ENCODE results near the gene ATP12A.

ATP12A gene

DNA sequence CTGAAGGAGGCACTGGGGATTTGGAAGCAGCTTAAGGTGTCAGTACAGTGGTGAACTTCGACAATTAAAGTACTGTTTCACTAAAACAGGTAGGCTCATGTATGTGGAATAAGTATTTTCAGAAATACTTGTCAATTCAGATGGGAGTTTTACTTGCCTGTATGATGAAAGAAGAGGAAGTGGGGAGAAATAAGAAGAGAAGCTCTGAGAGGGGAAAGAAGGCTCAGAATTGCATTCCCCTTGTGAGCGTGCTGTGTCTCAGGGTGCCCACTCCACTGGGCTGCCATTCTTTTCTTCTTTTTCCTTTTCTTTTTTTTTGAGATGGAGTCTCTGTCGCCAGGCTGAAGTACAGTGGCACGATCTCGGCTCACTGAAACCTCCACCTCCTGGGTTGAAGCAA, 45.2 kb downstream of the ATP12A start:
- TF ChIP-seq, protein P1, sequence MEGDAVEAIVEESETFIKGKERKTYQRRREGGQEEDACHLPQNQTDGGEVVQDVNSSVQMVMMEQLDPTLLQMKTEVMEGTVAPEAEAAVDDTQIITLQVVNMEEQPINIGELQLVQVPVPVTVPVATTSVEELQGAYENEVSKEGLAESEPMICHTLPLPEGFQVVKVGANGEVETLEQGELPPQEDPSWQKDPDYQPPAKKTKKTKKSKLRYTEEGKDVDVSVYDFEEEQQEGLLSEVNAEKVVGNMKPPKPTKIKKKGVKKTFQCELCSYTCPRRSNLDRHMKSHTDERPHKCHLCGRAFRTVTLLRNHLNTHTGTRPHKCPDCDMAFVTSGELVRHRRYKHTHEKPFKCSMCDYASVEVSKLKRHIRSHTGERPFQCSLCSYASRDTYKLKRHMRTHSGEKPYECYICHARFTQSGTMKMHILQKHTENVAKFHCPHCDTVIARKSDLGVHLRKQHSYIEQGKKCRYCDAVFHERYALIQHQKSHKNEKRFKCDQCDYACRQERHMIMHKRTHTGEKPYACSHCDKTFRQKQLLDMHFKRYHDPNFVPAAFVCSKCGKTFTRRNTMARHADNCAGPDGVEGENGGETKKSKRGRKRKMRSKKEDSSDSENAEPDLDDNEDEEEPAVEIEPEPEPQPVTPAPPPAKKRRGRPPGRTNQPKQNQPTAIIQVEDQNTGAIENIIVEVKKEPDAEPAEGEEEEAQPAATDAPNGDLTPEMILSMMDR (IDR thresholded peaks at IDR 0.05; ENCODE audit: borderline replicate concordance, control extremely low read depth, extremely low read depth, insufficient read depth, missing control alignments) = no peak
- in situ Hi-C loops (cut with MboI; ENCODE audit: low sequenced_read_pairs, unreplicated experiment) = loop anchor here (10.0 to 25.0 kb wide), 2 partner anchors 151 to 262 kb away; no protein-coding TSS in a partner anchor
- no peak for DNase-seq (ENCODE audit: low spot score)

DNA sequence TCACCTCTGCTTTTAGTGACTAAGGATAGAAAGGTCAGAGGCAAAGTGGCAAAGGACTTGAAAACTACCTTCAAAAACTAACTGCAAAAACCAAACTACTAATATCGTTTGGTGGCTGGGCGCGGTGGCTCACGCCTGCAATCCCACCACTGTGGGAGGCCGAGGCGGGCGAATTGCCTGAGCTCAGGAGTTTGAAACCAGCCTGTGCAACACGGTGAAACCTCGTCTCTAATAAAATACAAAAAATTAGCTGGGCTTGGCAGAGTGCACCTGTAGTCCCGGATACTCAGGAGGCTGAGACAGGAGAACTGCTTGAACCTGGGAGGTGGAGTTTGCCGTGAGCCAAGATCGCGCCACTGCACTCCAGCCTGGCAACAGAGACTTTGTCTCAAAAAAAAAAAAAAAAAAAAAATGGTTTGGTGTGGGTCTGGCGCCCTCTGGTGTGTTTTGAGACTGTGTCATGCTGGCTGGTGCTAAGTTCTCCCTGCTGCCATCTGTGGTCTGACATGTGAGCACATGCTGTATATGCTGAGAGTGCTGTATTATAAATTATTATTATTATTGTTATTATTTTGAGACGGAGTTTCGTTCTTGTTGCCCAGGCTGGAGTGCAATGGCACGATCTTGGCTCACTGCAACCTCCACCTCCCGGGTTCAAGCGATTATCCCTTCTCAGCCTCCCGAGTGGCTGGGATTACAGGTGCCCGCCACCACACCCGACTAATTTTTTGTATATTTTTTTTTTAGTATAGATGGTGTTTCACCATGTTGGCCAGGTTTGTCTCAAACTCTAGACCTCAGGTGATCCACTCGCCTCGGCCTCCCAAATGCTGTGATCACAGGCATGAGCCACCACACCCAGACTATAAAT, 47.8 kb downstream of the ATP12A start:
- TF ChIP-seq, protein P1 (IDR thresholded peaks at IDR 0.05; ENCODE audit: borderline replicate concordance, control extremely low read depth, extremely low read depth, insufficient read depth, missing control alignments) = peak; percentile 68
- DNase-seq (ENCODE audit: low spot score) = peak; percentile 90
- in situ Hi-C loops (cut with MboI; ENCODE audit: low sequenced_read_pairs, unreplicated experiment) = loop anchor here (10.0 to 25.0 kb wide), 2 partner anchors 153 to 259 kb away; no protein-coding TSS in a partner anchor

DNA sequence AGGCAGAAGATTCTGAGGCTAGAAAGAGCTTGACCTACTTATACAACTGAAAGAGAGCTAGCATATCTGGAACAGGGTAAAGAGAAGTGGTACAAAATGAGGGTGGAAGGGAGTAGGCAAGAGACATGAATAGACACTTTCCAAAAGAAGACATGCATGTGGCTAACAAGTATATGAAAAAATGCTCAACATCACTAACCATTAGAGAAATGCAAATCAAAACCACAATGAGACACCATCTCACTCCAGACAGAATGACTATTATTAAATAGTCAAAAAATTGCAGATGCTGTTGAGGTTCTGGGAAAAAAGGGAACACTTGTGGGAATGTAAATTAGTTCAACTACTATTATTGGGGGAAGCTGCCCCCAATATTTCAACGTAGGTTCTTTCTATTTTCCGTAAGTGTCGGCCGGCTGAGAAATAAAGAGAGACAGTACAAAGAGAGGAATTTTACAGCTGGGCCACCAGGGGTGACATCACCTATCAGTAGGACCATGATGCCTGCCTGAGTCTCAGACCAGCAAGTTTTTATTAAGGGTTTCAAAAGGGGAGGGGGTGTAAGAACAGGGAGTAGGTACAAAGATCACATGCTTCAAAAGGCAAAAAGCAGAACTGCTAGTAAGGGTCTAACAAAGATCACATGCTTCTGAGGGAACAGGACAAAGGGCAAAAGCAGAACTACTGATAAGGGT, 50.8 kb downstream of the ATP12A start:
- peak; percentile 37 for DNase-seq (ENCODE audit: low spot score)
- in situ Hi-C loops (cut with MboI; ENCODE audit: low sequenced_read_pairs, unreplicated experiment) = loop anchor here (25.0 kb wide), 1 partner anchor 256 kb away; no protein-coding TSS in a partner anchor

DNA sequence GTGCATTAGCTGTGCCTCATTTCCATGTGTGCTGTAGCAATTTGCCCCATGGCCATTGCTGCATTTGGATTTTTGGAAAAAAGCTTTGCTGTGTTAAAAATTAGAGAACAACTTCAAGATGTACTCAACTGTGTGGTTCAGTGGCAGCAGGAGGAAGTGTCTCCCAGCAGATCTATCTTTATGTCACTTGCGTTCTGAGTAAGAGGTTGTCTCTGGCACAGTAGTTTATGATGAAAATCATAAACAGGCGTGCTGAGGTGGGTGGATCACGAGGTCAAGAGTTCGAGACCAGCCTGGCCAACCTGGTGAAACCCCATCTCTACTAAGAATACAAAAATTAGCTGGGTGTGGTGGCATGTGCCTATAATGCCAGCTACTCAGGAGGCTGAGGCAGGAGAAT, 54.7 kb downstream of the ATP12A start:
- TF ChIP-seq, protein P1 (IDR thresholded peaks at IDR 0.05; ENCODE audit: borderline replicate concordance, control extremely low read depth, extremely low read depth, insufficient read depth, missing control alignments) = no peak
- DNase-seq (ENCODE audit: low spot score) = no peak
- in situ Hi-C loops (cut with MboI; ENCODE audit: low sequenced_read_pairs, unreplicated experiment) = loop anchor here (25.0 kb wide), 1 partner anchor 252 kb away; no protein-coding TSS in a partner anchor

DNA sequence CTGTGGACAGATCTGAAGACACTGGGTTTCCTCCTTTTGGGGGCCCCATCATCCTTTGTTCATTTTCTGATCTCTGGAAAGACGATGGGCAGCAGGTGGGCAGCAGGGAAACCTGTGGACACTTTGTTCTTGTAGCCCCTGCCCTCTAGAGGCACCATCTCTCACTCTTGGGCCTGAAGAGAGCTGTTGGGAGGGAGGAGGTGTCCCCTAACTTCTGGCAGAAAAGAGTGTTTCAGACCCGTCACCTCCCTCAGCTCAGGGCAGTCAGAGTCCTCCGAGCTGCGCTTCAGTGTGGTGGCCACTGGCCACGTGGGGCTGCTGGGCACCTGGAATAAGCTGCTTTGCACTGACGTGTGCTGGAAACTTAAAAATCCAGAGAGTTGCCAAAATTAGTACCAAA, 56.8 kb downstream of the ATP12A start:
- TF ChIP-seq, protein P1 (IDR thresholded peaks at IDR 0.05; ENCODE audit: borderline replicate concordance, control extremely low read depth, extremely low read depth, insufficient read depth, missing control alignments) = no peak
- in situ Hi-C loops (cut with MboI; ENCODE audit: low sequenced_read_pairs, unreplicated experiment) = loop anchor here (25.0 kb wide), 1 partner anchor 250 kb away; no protein-coding TSS in a partner anchor
- DNase-seq (ENCODE audit: low spot score) = no peak

DNA sequence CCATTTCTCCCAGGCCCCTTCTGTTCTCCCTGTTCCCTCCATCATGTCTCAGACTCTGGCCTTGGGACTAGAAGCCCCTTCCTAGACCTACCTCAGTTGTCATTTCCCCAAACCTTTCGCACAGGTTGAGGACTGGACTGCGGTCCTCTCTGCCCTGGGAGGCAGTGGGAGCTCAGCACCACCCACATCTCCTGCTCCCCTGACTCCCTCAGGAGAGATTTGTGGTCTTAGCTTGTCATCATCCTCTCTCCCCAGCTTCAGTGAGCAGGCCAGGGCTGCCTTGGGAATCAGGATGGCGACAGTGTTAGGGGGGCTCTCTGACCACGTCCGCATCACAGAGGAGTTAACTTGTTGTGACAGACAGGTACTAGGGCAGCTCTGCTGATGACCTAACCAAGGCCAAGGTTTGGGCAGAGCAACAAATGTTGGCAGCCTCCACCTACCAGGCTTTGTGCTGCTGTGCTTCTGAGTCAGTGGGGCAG, 58.2 kb downstream of the ATP12A start:
- no peak for DNase-seq (ENCODE audit: low spot score)
- TF ChIP-seq, protein P1 (IDR thresholded peaks at IDR 0.05; ENCODE audit: borderline replicate concordance, control extremely low read depth, extremely low read depth, insufficient read depth, missing control alignments) = no peak
- in situ Hi-C loops (cut with MboI; ENCODE audit: low sequenced_read_pairs, unreplicated experiment) = loop anchor here (25.0 kb wide), 1 partner anchor 249 kb away; no protein-coding TSS in a partner anchor

Measured in GM13976 (cell line).